Right lung (tissue), 5 donors: ENCODE results near the gene TFPT. TPM values are rescaled to one million over a fixed set of nuclear protein-coding genes. Genes with fewer than 3 reads are reported as not detected.
A peak's percentile ranks its signal among the peaks of the same experiment; 100 is the strongest.

Source experiments
- DNase-seq, 2 donors: peaks; one replicate each; pipeline ENCODE4 v3.0.0-alpha.2; 2013
- polyA plus RNA-seq, 5 donors: library from polyadenylated mRNA; unstranded; fragments of 120-200 nt; gene quantifications; one replicate each; pipeline versions ENCODE4 v1.2.1 to v1.2.3, GENCODE V29; 2013; ENCODE audit warnings: inconsistent platforms in 1 of 5, low replicate concordance in 1 of 5; ENCODE audit not compliant: insufficient read length in 5 of 5, insufficient read depth in 1 of 5

TFPT gene
- polyA plus RNA-seq, 5 donors, result 13.1 to 25.5 (median 18.1) TPM

GRCh38 chr19:54151362-54152035 lies 36.0 kb upstream of the TFPT start:
- no peak for DNase-seq

- no peak for DNase-seq
Observed at GRCh38 chr19:54149021-54149812, 33.8 kb upstream of the TFPT start.

- no peak for DNase-seq
Observed at GRCh38 chr19:54148158-54148557, 32.7 kb upstream of the TFPT start.

GRCh38 chr19:54147676-54148075 lies 32.2 kb upstream of the TFPT start:
- DNase-seq, result no peak

- DNase-seq, result no peak
Observed at GRCh38 chr19:54145541-54146158, 30.2 kb upstream of the TFPT start.

- DNase-seq, result no peak
Observed at GRCh38 chr19:54142166-54142780, 26.8 kb upstream of the TFPT start.

GRCh38 chr19:54141356-54141755 lies 25.9 kb upstream of the TFPT start:
- DNase-seq, result no peak

- DNase-seq, result no peak
Observed at GRCh38 chr19:54138489-54139256, 23.2 kb upstream of the TFPT start.

- no peak for DNase-seq
Observed at GRCh38 chr19:54137699-54138488, 22.4 kb upstream of the TFPT start, which contains the start of gene CNOT3. Gene CNOT3 (plus strand): TSS chr19:54137762. CDS start chr19:54142979, 5,217 bp downstream.

GRCh38 chr19:54136864-54137698 lies 21.6 kb upstream of the TFPT start:
- DNase-seq, result peak; percentile 100

- DNase-seq, result no peak
Observed at GRCh38 chr19:54136086-54136863, 20.8 kb upstream of the TFPT start.

- DNase-seq, result no peak
Observed at GRCh38 chr19:54133957-54134590, 18.6 kb upstream of the TFPT start.

GRCh38 chr19:54133312-54133956 lies 18.0 kb upstream of the TFPT start:
- DNase-seq, result peak; percentile 45 to 53

GRCh38 chr19:54129617-54129996 lies 14.2 kb upstream of the TFPT start:
- DNase-seq, result no peak

- DNase-seq, result no peak
Observed at GRCh38 chr19:54128796-54129616, 13.5 kb upstream of the TFPT start.

- DNase-seq, result no peak
Observed at GRCh38 chr19:54128441-54128725, 12.9 kb upstream of the TFPT start.
